ENCODE data around the gene MTLN. TPM values are rescaled to one million over a fixed set of nuclear protein-coding genes. Genes with fewer than 3 reads are reported as not detected.
"Not testable (repeated sequence)": the region's sequence is repeated elsewhere in the genome, so short reads cannot be mapped to it uniquely, and the experiment has no call there.

Gene MTLN
- total and polyA plus RNA-seq, 2 donors from 2014 or later: 48.8 to 214 TPM

- Histone ChIP-seq H3K27ac (ENCODE audit: low read depth in 2 of 2, low read length in 2 of 2) (peak within 1 kb of the TSS in 1 of 2 donors; percentile 12), H3K4me3 (ENCODE audit: low read length in 3 of 3) (peak within 1 kb of the TSS; percentile 89 to 93 (median 89)), H3K27me3 (ENCODE audit: control insufficient read depth, insufficient read depth, low read length) (no peaks in the 10 kb centered on the region), H3K9me3 (ENCODE audit: control insufficient read depth in 2 of 3, insufficient read depth in 1 of 3, low read length in 3 of 3) (no peaks in the 10 kb centered on the region), H3K36me3 (ENCODE audit: control insufficient read depth in 2 of 3, insufficient read depth in 3 of 3, low read length in 3 of 3) (peaks cover 0 to 3% (median 0%) of the 10 kb centered on the region in 3 donors), H3K4me1 (ENCODE audit: control insufficient read depth in 2 of 3, insufficient read depth in 2 of 3, low read depth in 1 of 3, low read length in 3 of 3) (peaks cover 0 to 5% (median 2%) of the 10 kb centered on the region in 3 donors), H3K9ac (ENCODE audit: low read length in 3 of 3) (peak within 1 kb of the TSS; percentile 20 to 87 (median 77))
- FAIRE-seq (no peak), DNase-seq (peak; percentile 93 to 95 (median 94))
- peak; percentile 10 for TF ChIP-seq CTCF (IDR thresholded peaks at IDR 0.05; ENCODE audit: borderline replicate concordance, extremely low read depth, insufficient read depth)
- intact Hi-C loops (cut with DNase I): no loop called here
These were observed 7.7 kb downstream of the MTLN start, which contains the start of gene NPHP1 for GRCh38 chr2:110204408-110205385. TSS of gene NPHP1 (minus strand) at chr2:110205013. CDS start at chr2:110204968, 45 bp downstream.

GRCh38 chr2:110198016-110198415, 14.3 kb downstream of the MTLN start:
- H3K4me3 ChIP-seq (ENCODE audit: low read length in 3 of 3): no peak overlapping the region
- H3K27ac ChIP-seq (ENCODE audit: low read depth in 2 of 2, low read length in 2 of 2): no peak overlapping the region
- DNase-seq: no peak
- intact Hi-C loops (cut with DNase I): no loop called here
- H3K36me3 ChIP-seq (ENCODE audit: control insufficient read depth in 2 of 3, insufficient read depth in 3 of 3, low read length in 3 of 3): peaks cover 0 to 3% (median 0%) of the 10 kb centered on the region in 3 donors
- TF ChIP-seq CTCF (IDR thresholded peaks at IDR 0.05; ENCODE audit: borderline replicate concordance, extremely low read depth, insufficient read depth): no peak
- no peak for FAIRE-seq
- no peaks in the 10 kb centered on the region for H3K4me1 ChIP-seq (ENCODE audit: control insufficient read depth in 2 of 3, insufficient read depth in 2 of 3, low read depth in 1 of 3, low read length in 3 of 3)
- no peak overlapping the region for H3K9ac ChIP-seq (ENCODE audit: low read length in 3 of 3)
- H3K27me3 ChIP-seq (ENCODE audit: control insufficient read depth, insufficient read depth, low read length): no peaks in the 10 kb centered on the region
- H3K9me3 ChIP-seq (ENCODE audit: control insufficient read depth in 2 of 3, insufficient read depth in 1 of 3, low read length in 3 of 3): no peaks in the 10 kb centered on the region

- no peaks in the 10 kb centered on the region for H3K9me3 ChIP-seq (ENCODE audit: control insufficient read depth in 2 of 3, insufficient read depth in 1 of 3, low read length in 3 of 3)
- DNase-seq: no peak
- H3K36me3 ChIP-seq (ENCODE audit: control insufficient read depth in 2 of 3, insufficient read depth in 3 of 3, low read length in 3 of 3): peaks cover 0 to 3% (median 0%) of the 10 kb centered on the region in 3 donors
- no peak for FAIRE-seq
- no peaks in the 10 kb centered on the region for H3K4me1 ChIP-seq (ENCODE audit: control insufficient read depth in 2 of 3, insufficient read depth in 2 of 3, low read depth in 1 of 3, low read length in 3 of 3)
- TF ChIP-seq CTCF (IDR thresholded peaks at IDR 0.05; ENCODE audit: borderline replicate concordance, extremely low read depth, insufficient read depth): no peak
- no peak overlapping the region for H3K27ac ChIP-seq (ENCODE audit: low read depth in 2 of 2, low read length in 2 of 2)
- no peak overlapping the region for H3K9ac ChIP-seq (ENCODE audit: low read length in 3 of 3)
- no peak overlapping the region for H3K4me3 ChIP-seq (ENCODE audit: low read length in 3 of 3)
- intact Hi-C loops (cut with DNase I): no loop called here
- H3K27me3 ChIP-seq (ENCODE audit: control insufficient read depth, insufficient read depth, low read length): no peaks in the 10 kb centered on the region
These were observed 14.9 kb downstream of the MTLN start for GRCh38 chr2:110197452-110197851.

- H3K9ac ChIP-seq (ENCODE audit: low read length in 3 of 3); H3K27me3 ChIP-seq (ENCODE audit: control insufficient read depth, insufficient read depth, low read length); H3K9me3 ChIP-seq (ENCODE audit: control insufficient read depth in 2 of 3, insufficient read depth in 1 of 3, low read length in 3 of 3); H3K4me3 ChIP-seq (ENCODE audit: low read length in 3 of 3); DNase-seq; intact Hi-C loops (cut with DNase I); H3K36me3 ChIP-seq (ENCODE audit: control insufficient read depth in 2 of 3, insufficient read depth in 3 of 3, low read length in 3 of 3); H3K27ac ChIP-seq (ENCODE audit: low read depth in 2 of 2, low read length in 2 of 2); H3K4me1 ChIP-seq (ENCODE audit: control insufficient read depth in 2 of 3, insufficient read depth in 2 of 3, low read depth in 1 of 3, low read length in 3 of 3); FAIRE-seq: not testable (repeated sequence)
These were observed 22.2 kb downstream of the MTLN start for GRCh38 chr2:110190169-110190568.

Measured in kidney (tissue), 14 donors.